ENCODE measurements around the gene ITGB2.

Gene ITGB2

GRCh38 chr21:44837537-44837936 lies 83.2 kb downstream of the ITGB2 start:
- no peak for DNase-seq (ENCODE audit: low read depth)
- TF ChIP-seq MYC (IDR thresholded peaks at IDR 0.05; ENCODE audit: low read depth, low read length) (no peak), POLR2A (IDR thresholded peaks at IDR 0.05; ENCODE audit: extremely low read depth, insufficient read length) (no peak), MAX (IDR thresholded peaks at IDR 0.05; ENCODE audit: low read depth, low read length) (no peak)
- TF ChIP-seq, protein P1, sequence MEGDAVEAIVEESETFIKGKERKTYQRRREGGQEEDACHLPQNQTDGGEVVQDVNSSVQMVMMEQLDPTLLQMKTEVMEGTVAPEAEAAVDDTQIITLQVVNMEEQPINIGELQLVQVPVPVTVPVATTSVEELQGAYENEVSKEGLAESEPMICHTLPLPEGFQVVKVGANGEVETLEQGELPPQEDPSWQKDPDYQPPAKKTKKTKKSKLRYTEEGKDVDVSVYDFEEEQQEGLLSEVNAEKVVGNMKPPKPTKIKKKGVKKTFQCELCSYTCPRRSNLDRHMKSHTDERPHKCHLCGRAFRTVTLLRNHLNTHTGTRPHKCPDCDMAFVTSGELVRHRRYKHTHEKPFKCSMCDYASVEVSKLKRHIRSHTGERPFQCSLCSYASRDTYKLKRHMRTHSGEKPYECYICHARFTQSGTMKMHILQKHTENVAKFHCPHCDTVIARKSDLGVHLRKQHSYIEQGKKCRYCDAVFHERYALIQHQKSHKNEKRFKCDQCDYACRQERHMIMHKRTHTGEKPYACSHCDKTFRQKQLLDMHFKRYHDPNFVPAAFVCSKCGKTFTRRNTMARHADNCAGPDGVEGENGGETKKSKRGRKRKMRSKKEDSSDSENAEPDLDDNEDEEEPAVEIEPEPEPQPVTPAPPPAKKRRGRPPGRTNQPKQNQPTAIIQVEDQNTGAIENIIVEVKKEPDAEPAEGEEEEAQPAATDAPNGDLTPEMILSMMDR (IDR thresholded peaks at IDR 0.05; ENCODE audit: low read depth, low read length): no peak
- no peak overlapping the region for H3K4me3 ChIP-seq (ENCODE audit: low read depth, low read length)

GRCh38 chr21:44836666-44837471 lies 83.8 kb downstream of the ITGB2 start:
- no peak overlapping the region for H3K4me3 ChIP-seq (ENCODE audit: low read depth, low read length)
- TF ChIP-seq MAX (IDR thresholded peaks at IDR 0.05; ENCODE audit: low read depth, low read length) (peak; percentile 87), MYC (IDR thresholded peaks at IDR 0.05; ENCODE audit: low read depth, low read length) (peak; percentile 67), POLR2A (IDR thresholded peaks at IDR 0.05; ENCODE audit: extremely low read depth, insufficient read length) (no peak)
- TF ChIP-seq, protein P1 (IDR thresholded peaks at IDR 0.05; ENCODE audit: low read depth, low read length): no peak
- peak; percentile 74 for DNase-seq (ENCODE audit: low read depth)

DNA sequence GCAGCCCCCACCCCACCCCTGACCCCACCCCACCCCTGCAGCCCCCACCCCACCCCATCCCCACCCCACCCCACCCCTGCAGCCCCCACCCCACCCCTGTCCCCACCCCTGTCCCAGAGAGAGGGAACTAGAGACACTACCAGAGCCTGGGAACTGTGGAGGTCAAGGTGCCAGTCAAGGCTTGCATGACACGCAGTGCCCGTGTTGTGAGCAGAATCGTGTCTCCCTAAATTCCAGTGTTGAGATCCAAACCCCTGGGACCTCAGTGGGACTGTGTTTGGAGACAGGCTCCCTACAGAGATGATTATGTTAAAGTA lies 84.4 kb downstream of the ITGB2 start:
- TF ChIP-seq MAX (IDR thresholded peaks at IDR 0.05; ENCODE audit: low read depth, low read length) (no peak), POLR2A (IDR thresholded peaks at IDR 0.05; ENCODE audit: extremely low read depth, insufficient read length) (no peak), MYC (IDR thresholded peaks at IDR 0.05; ENCODE audit: low read depth, low read length) (no peak)
- TF ChIP-seq, protein P1 (IDR thresholded peaks at IDR 0.05; ENCODE audit: low read depth, low read length): no peak
- no peak for DNase-seq (ENCODE audit: low read depth)
- H3K4me3 ChIP-seq (ENCODE audit: low read depth, low read length): no peak overlapping the region

Measured in NB4 (cell line).